22Rv1 (cell line): ENCODE results near the gene ETV4.

Experiments
- ZFX ChIP-seq: fragments of 450-650 bp; IDR thresholded peaks from 2 replicates; pipeline ENCODE4 v1.6.1; 2017; ENCODE audit warnings: antibody characterized with exemption, borderline replicate concordance
- TF ChIP-seq, protein P1 (sequence below): fragments of 450-650 bp; IDR thresholded peaks from 2 replicates; pipeline ENCODE4 v1.5.1; 2017; ENCODE audit warnings: mild to moderate bottlenecking

DNA sequence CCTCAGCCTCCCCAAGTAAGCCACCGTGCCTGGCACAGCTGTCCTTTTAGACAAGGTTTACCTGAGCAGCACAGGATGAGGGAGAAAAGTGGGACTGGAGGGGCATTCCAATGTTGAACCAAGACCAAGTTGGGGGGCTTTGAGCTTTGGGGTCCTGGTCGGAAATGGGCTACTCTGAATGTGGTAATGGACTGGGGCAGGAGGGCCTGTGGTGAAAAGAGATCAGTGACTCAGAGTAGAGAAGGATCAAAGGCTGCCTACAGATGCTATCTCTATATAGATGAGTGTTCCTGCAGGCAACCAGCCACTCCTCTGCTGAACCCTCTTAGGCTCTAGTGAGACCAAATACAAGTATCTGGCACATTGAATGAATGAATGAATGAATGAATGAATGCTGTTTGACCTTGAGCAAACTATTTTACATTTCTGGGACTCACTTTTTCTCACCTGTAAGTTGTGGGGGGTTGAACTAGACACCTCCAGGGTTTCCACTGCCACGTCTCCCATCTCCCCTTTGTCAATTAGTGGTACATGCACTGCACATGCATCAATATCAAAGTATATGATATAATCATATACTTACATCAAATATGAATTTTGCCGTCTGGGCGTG lies 26.3 kb upstream of the ETV4 start:
- TF ChIP-seq, protein P1, sequence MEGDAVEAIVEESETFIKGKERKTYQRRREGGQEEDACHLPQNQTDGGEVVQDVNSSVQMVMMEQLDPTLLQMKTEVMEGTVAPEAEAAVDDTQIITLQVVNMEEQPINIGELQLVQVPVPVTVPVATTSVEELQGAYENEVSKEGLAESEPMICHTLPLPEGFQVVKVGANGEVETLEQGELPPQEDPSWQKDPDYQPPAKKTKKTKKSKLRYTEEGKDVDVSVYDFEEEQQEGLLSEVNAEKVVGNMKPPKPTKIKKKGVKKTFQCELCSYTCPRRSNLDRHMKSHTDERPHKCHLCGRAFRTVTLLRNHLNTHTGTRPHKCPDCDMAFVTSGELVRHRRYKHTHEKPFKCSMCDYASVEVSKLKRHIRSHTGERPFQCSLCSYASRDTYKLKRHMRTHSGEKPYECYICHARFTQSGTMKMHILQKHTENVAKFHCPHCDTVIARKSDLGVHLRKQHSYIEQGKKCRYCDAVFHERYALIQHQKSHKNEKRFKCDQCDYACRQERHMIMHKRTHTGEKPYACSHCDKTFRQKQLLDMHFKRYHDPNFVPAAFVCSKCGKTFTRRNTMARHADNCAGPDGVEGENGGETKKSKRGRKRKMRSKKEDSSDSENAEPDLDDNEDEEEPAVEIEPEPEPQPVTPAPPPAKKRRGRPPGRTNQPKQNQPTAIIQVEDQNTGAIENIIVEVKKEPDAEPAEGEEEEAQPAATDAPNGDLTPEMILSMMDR = no peak
- no peak for TF ChIP-seq ZFX
